Thoracic aorta endothelial cell (primary cell): Measurements from ENCODE around the gene CTR9. TPM values are rescaled to one million over a fixed set of nuclear protein-coding genes. Genes with fewer than 3 reads are reported as not detected.

Experiments
- small RNA-seq: library from RNA; depleted of rRNA; stranded (forward); fragments of <200 nt; gene quantifications from one replicate; pipeline ENCODE3, GENCODE V24; 2012
- total RNA-seq: library from RNA; depleted of rRNA; stranded (reverse); fragments of >200 nt; gene quantifications from 2 replicates; pipeline ENCODE4 v1.2.3, GENCODE V29; 2012

CTR9 gene
- total RNA-seq = 37.5 and 39.9 TPM in 2 replicates

GRCh38 chr11:10750838-10751580, at the start of gene CTR9:
TSS of gene CTR9 (plus strand) at chr11:10751246. CDS start at chr11:10751413, 167 bp downstream.

GRCh38 chr11:10808553-10809372, 57.7 kb downstream of the CTR9 start, which contains the start of gene EIF4G2:
TSS of gene EIF4G2 (minus strand) at chr11:10808926.

Small RNA genes within 50 kb of the gene (small RNA-seq; reads per million reads assigned to genes)
- gene RF00019 = not detected
- not detected for gene SNORD97

Other genes with a start within 250 kb of the CTR9 start
- 35.6 and 39.4 TPM in 2 replicates for gene RNF141, start 210.1 kb upstream of the CTR9 start, total RNA-seq
- gene LYVE1, start 182.6 kb upstream of the CTR9 start, total RNA-seq = 0.79 and 3.9 TPM in 2 replicates
- 0.13 and 0.36 TPM in 2 replicates for gene IRAG1, start 57.5 kb upstream of the CTR9 start, total RNA-seq
- 1,383 and 1,385 TPM in 2 replicates for gene EIF4G2, start 57.7 kb downstream of the CTR9 start, total RNA-seq
- gene ZBED5, start 106.8 kb downstream of the CTR9 start, total RNA-seq = 33.4 and 38.3 TPM in 2 replicates